B cell (primary cell): Measurements from ENCODE around the gene PHF8. TPM values are rescaled to one million over a fixed set of nuclear protein-coding genes. Genes with fewer than 3 reads are reported as not detected.

Experiments
- ATAC-seq: fragments of 200-7000 bp; cut with Tn5 transposase; one replicate; pipeline ENCODE4 v1.10.0; 2021; ENCODE audit warnings: low read depth, mild to moderate bottlenecking, moderate number of reproducible peaks, moderate library complexity
- CTCF ChIA-PET: fragments of 350-600 bp; sonication (Branson Sonifier 250); formaldehyde crosslinking; loops from one replicate; lab custom pipeline; 2021; ENCODE audit warnings: antibody characterized with exemption, inconsistent platforms; lab: Charles Lee
- POLR2A ChIA-PET: fragments of 350-600 bp; sonication (Branson Sonifier 250); formaldehyde crosslinking; loops from one replicate; lab custom pipeline; 2021; ENCODE audit warnings: antibody characterized with exemption; lab: Charles Lee
- DNase-seq: peaks from one replicate; pipeline ENCODE4 v3.0.0; 2013
- H2AFZ ChIP-seq: 2 replicates; pipeline ENCODE4 v1.6.1; 2012; ENCODE audit warnings: mild to moderate bottlenecking, low read depth, low read length; ENCODE audit not compliant: insufficient read depth, poor library complexity, severe bottlenecking
- H3K27ac ChIP-seq, 2 donors: 1 replicate in 1 of 2; 2 replicates in 1 of 2; pipeline ENCODE4 v1.5.1; 2012 to 2013; ENCODE audit warnings: low read length in 2 of 2, mild to moderate bottlenecking in 2 of 2, moderate library complexity in 1 of 2
- H3K27me3 ChIP-seq, 4 experiments: fragments of 200-600 bp in 1 of 4; sonication (generic) in 1 of 4; replicated peaks in 1 of 4; 1 replicate in 2 of 4; 2 replicates in 2 of 4; pipeline versions ENCODE4 v1.6.1 to v1.7.0; 2013 to 2016; ENCODE audit warnings: low read length in 3 of 4, mild to moderate bottlenecking in 2 of 4, mixed read lengths in 1 of 4, moderate library complexity in 1 of 4; ENCODE audit not compliant: insufficient read depth in 4 of 4, control insufficient read depth in 3 of 4; ENCODE audit errors: control extremely low read depth in 1 of 4
- H3K36me3 ChIP-seq, 2 experiments: replicated peaks in 1 of 2; 1 replicate in 1 of 2; 2 replicates in 1 of 2; pipeline versions ENCODE4 v1.6.1 to v1.7.1; 2013; ENCODE audit warnings: low read length in 1 of 2; ENCODE audit not compliant: insufficient read depth in 2 of 2, control insufficient read depth in 1 of 2; ENCODE audit errors: control extremely low read depth in 1 of 2, extremely low read depth in 1 of 2
- H3K4me1 ChIP-seq, 2 donors: fragments of 200-600 bp in 1 of 2; sonication (generic) in 1 of 2; 1 replicate in 1 of 2; 2 replicates in 1 of 2; pipeline versions ENCODE4 v1.5.1 to v1.6.1; 2013 to 2017; ENCODE audit warnings: low read length in 2 of 2; ENCODE audit not compliant: control insufficient read depth in 2 of 2, insufficient read depth in 2 of 2
- H3K4me2 ChIP-seq: replicated peaks from 2 replicates; pipeline ENCODE3; 2012; ENCODE audit warnings: mild to moderate bottlenecking, low read depth, low read length; ENCODE audit not compliant: poor library complexity, severe bottlenecking
- H3K4me3 ChIP-seq, 5 experiments: fragments of 200-600 bp in 1 of 5; sonication (generic) in 1 of 5; 1 replicate in 3 of 5; 2 replicates in 2 of 5; pipeline versions ENCODE4 v1.5.1 to v1.7.0; 2011 to 2016; ENCODE audit warnings: low read length in 4 of 5, mild to moderate bottlenecking in 4 of 5, low read depth in 2 of 5, control low read depth in 1 of 5, moderate library complexity in 1 of 5; ENCODE audit not compliant: insufficient read depth in 1 of 5; ENCODE audit errors: control extremely low read depth in 1 of 5, extremely low read depth in 1 of 5
- H3K79me2 ChIP-seq: fragments of 200-600 bp; sonication (generic); one replicate; pipeline ENCODE4 v1.6.0; 2016; ENCODE audit warnings: low read length; ENCODE audit not compliant: control insufficient read depth, insufficient read depth
- H3K9ac ChIP-seq: fragments of 200-600 bp; sonication (generic); 2 replicates; pipeline ENCODE4 v1.6.1; 2017; ENCODE audit warnings: mild to moderate bottlenecking, low read length, moderate library complexity
- H3K9me3 ChIP-seq, 3 donors: one replicate each; pipeline versions ENCODE4 v1.6.1 to v1.7.1; 2013; ENCODE audit warnings: low read length in 2 of 3; ENCODE audit not compliant: control insufficient read depth in 2 of 3, insufficient read depth in 1 of 3; ENCODE audit errors: control extremely low read depth in 1 of 3
- H4K20me1 ChIP-seq: 2 replicates; pipeline ENCODE4 v1.6.0; 2012; ENCODE audit warnings: mild to moderate bottlenecking, low read length; ENCODE audit not compliant: insufficient read depth, control insufficient read depth, poor library complexity, severe bottlenecking
- H3K27ac Mint-ChIP-seq: one replicate; pipeline ENCODE4 v1.8.0; 2021; ENCODE audit warnings: mixed read lengths
- H3K27me3 Mint-ChIP-seq: one replicate; pipeline ENCODE4 v1.8.0; 2021; ENCODE audit warnings: mixed read lengths
- H3K4me1 Mint-ChIP-seq: one replicate; pipeline ENCODE4 v1.8.0; 2021; ENCODE audit warnings: mixed read lengths
- H3K4me3 Mint-ChIP-seq: one replicate; pipeline ENCODE4 v1.8.0; 2021; ENCODE audit warnings: mixed read lengths
- H3K9me3 Mint-ChIP-seq: one replicate; pipeline ENCODE4 v1.8.0; 2022; ENCODE audit warnings: mixed read lengths; ENCODE audit not compliant: insufficient read depth
- CTCF ChIP-seq: fragments of 200-600 bp; IDR thresholded peaks from one replicate; pipeline ENCODE4 v1.8.0; 2022; ENCODE audit warnings: antibody characterized with exemption, mild to moderate bottlenecking
- EZH2 ChIP-seq: IDR thresholded peaks from 2 replicates; pipeline ENCODE4 v1.6.1; 2012; ENCODE audit warnings: borderline replicate concordance, low read depth, mild to moderate bottlenecking, moderate library complexity, low read length; ENCODE audit not compliant: insufficient read depth, poor library complexity, severe bottlenecking
- WGBS: methylation state at CpG from one replicate; pipeline ENCODE4 v1.1.5; 2013; ENCODE audit warnings: missing lambda C conversion rate; ENCODE audit not compliant: insufficient coverage; 5-methylcytosine and 5-hydroxymethylcytosine counted together
- intact Hi-C: fragments of 100-400 bp; cut with micrococcal nuclease; formaldehyde crosslinking; loops from one replicate; pipeline ENCODE4 v1.10.0; 2022
- polyA plus RNA-seq: library from polyadenylated mRNA; depleted of rRNA; stranded (reverse); fragments of >200 nt; gene quantifications from 2 replicates; pipeline ENCODE4 v1.2.3, GENCODE V29; 2012
- total RNA-seq, 2 donors: library from RNA; stranded (reverse); fragments of 120-200 nt in 1 of 2; gene quantifications; 1 replicate in 1 of 2; 2 replicates in 1 of 2; pipeline versions ENCODE4 v1.2.3 to v1.2.4, GENCODE V29; 2013 to 2022

The PHF8 gene
- total and polyA plus RNA-seq, 2 donors (not counting 1 experiment from before 2014, with no cell fraction given) = 21.4 to 73.2 TPM

GRCh38 chrX:53926030-53926429, 118.2 kb downstream of the PHF8 start:
- Histone ChIP-seq H3K4me1 (no peaks in the 10 kb centered on the region), H3K27ac (no peak overlapping the region), H3K27me3 (no peaks in the 10 kb centered on the region), H3K9me3 (no peaks in the 10 kb centered on the region), H3K36me3 (no peaks in the 10 kb centered on the region), H3K79me2 (no peaks in the 10 kb centered on the region), H4K20me1 (no peaks in the 10 kb centered on the region), H3K4me2 (no peak overlapping the region), H3K4me3 (no peak overlapping the region), H3K9ac (no peak overlapping the region), H2AFZ (no peak overlapping the region)
- DNase-seq (no peak), ATAC-seq (no peak)
- intact Hi-C loops = no loop called here
- TF ChIP-seq CTCF = no peak
- no peak for TF ChIP-seq EZH2
- ChIA-PET POLR2A (no interaction called here), CTCF (interaction anchor here (0.7 kb wide), 1 partner anchor 1460 kb away, joined by 3 read pairs; no protein-coding TSS in a partner anchor)
- Mint-ChIP-seq H3K4me1 (no peaks in the 10 kb centered on the region), H3K27me3 (peaks cover 6% of the 10 kb centered on the region), H3K4me3 (no peak overlapping the region), H3K27ac (no peak overlapping the region), H3K9me3 (peaks cover 2% of the 10 kb centered on the region)
- WGBS = no CpG with 5 or more reads among the region's 5 CpGs

- intact Hi-C loops = no loop called here
- DNase-seq (no peak), ATAC-seq (no peak)
- ChIA-PET CTCF (no interaction called here), POLR2A (no interaction called here)
- Histone ChIP-seq H3K9ac (no peak overlapping the region), H3K4me1 (no peaks in the 10 kb centered on the region), H3K9me3 (no peaks in the 10 kb centered on the region), H4K20me1 (no peaks in the 10 kb centered on the region), H3K79me2 (no peaks in the 10 kb centered on the region), H3K4me2 (no peak overlapping the region), H2AFZ (no peak overlapping the region), H3K4me3 (no peak overlapping the region), H3K27me3 (no peaks in the 10 kb centered on the region), H3K36me3 (no peaks in the 10 kb centered on the region), H3K27ac (no peak overlapping the region)
- H3K27me3 Mint-ChIP-seq = peaks cover 6% of the 10 kb centered on the region
- no peaks in the 10 kb centered on the region for H3K9me3 Mint-ChIP-seq
- H3K27ac Mint-ChIP-seq = no peak overlapping the region
- no peak overlapping the region for H3K4me3 Mint-ChIP-seq
- TF ChIP-seq EZH2 (no peak), CTCF (no peak)
- no peaks in the 10 kb centered on the region for H3K4me1 Mint-ChIP-seq
Observed at GRCh38 chrX:53918702-53919101, 125.6 kb downstream of the PHF8 start.
